A549 (cell line): ENCODE results near the gene PLD4.

ENCODE experiments used
- REST ChIP-seq: fragments of 200-600 bp; sonication (generic); IDR thresholded peaks from 2 replicates; pipeline ENCODE4 v1.6.1; 2016; ENCODE audit warnings: antibody characterized with exemption, mild to moderate bottlenecking, moderate library complexity
- TF ChIP-seq, protein P1 (sequence below): fragments of >200 bp; sonication (Bioruptor Twin); formaldehyde crosslinking; IDR thresholded peaks from 3 replicates; pipeline ENCODE4 v1.5.1; 2016

DNA sequence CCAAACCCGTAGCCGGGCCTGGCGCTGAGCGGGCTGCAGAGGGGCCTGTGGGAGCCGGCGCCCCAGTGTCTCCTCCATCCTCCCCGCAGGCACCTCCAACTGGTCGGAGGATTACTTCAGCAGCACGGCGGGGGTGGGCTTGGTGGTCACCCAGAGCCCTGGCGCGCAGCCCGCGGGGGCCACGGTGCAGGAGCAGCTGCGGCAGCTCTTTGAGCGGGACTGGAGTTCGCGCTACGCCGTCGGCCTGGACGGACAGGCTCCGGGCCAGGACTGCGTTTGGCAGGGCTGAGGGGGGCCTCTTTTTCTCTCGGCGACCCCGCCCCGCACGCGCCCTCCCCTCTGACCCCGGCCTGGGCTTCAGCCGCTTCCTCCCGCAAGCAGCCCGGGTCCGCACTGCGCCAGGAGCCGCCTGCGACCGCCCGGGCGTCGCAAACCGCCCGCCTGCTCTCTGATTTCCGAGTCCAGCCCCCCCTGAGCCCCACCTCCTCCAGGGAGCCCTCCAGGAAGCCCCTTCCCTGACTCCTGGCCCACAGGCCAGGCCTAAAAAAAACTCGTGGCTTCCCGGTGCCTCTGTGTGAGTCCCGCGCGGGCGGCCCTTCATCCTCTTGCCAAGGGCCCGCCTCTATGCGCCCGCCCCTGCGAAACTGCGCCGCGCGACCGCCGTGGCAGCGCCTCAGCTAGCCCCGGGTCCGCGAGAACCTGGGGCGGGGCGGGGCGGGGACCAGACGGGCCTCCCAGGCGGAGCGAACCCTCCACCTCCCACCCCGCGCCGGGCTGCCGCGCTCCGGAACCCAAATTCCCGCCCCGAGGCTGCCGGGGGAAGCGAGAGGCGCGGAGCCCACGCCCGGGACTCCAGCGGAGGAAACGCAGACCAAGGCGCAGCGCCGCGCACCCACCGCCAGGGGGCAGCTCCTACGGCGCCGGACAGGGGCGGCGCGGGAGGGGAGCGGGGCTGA, 8.3 kb downstream of the PLD4 start:
- TF ChIP-seq, protein P1, sequence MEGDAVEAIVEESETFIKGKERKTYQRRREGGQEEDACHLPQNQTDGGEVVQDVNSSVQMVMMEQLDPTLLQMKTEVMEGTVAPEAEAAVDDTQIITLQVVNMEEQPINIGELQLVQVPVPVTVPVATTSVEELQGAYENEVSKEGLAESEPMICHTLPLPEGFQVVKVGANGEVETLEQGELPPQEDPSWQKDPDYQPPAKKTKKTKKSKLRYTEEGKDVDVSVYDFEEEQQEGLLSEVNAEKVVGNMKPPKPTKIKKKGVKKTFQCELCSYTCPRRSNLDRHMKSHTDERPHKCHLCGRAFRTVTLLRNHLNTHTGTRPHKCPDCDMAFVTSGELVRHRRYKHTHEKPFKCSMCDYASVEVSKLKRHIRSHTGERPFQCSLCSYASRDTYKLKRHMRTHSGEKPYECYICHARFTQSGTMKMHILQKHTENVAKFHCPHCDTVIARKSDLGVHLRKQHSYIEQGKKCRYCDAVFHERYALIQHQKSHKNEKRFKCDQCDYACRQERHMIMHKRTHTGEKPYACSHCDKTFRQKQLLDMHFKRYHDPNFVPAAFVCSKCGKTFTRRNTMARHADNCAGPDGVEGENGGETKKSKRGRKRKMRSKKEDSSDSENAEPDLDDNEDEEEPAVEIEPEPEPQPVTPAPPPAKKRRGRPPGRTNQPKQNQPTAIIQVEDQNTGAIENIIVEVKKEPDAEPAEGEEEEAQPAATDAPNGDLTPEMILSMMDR: peak; percentile 71
- TF ChIP-seq REST: no peak
